Trophoblast cell (in vitro differentiated cells and primary cell): ENCODE measurements around the gene MRPL52.
A peak's percentile ranks its signal among the peaks of the same experiment; 100 is the strongest.

Source experiments
- DNase-seq, 2 donors: peaks; one replicate each; pipeline ENCODE4 v3.0.0-alpha.2; 2016
- H2AFZ ChIP-seq: 2 replicates; pipeline ENCODE4 v1.6.1; 2013; ENCODE audit warnings: low read length, moderate library complexity, mild to moderate bottlenecking; ENCODE audit not compliant: insufficient read depth, poor library complexity
- H2AK5ac ChIP-seq: 2 replicates; pipeline ENCODE4 v1.6.1; 2013; ENCODE audit warnings: mild to moderate bottlenecking, low read length
- H2BK120ac ChIP-seq: 2 replicates; pipeline ENCODE4 v1.6.1; 2013; ENCODE audit warnings: low read length, mild to moderate bottlenecking, moderate library complexity; ENCODE audit not compliant: insufficient read depth, poor library complexity
- H2BK12ac ChIP-seq: 2 replicates; pipeline ENCODE4 v1.6.1; 2013; ENCODE audit warnings: mild to moderate bottlenecking, low read length, moderate library complexity
- H2BK5ac ChIP-seq: 2 replicates; pipeline ENCODE4 v1.6.1; 2013; ENCODE audit warnings: low read length, low read depth, moderate library complexity, mild to moderate bottlenecking; ENCODE audit not compliant: poor library complexity
- H3K14ac ChIP-seq: 2 replicates; pipeline ENCODE4 v1.6.1; 2013; ENCODE audit warnings: mild to moderate bottlenecking, low read length
- H3K18ac ChIP-seq: 2 replicates; pipeline ENCODE4 v1.6.1; 2013; ENCODE audit warnings: mild to moderate bottlenecking, low read length
- H3K23ac ChIP-seq: 2 replicates; pipeline ENCODE4 v1.6.1; 2013; ENCODE audit warnings: low read length
- H3K27ac ChIP-seq: 2 replicates; pipeline ENCODE4 v1.5.1; 2013; ENCODE audit warnings: low read depth, mild to moderate bottlenecking, inconsistent platforms, low read length, moderate library complexity
- H3K27me3 ChIP-seq: 2 replicates; pipeline ENCODE4 v1.6.1; 2013; ENCODE audit warnings: inconsistent platforms, mild to moderate bottlenecking, low read length, moderate library complexity; ENCODE audit not compliant: insufficient read depth
- H3K36me3 ChIP-seq, 2 experiments: 1 replicate in 1 of 2; 2 replicates in 1 of 2; pipeline ENCODE4 v1.6.1; 2013; ENCODE audit warnings: low read length in 2 of 2, mild to moderate bottlenecking in 2 of 2, moderate library complexity in 1 of 2; ENCODE audit not compliant: insufficient read depth in 2 of 2, control insufficient read depth in 1 of 2
- H3K4ac ChIP-seq: 2 replicates; pipeline ENCODE4 v1.6.1; 2013; ENCODE audit warnings: low read depth, mild to moderate bottlenecking, low read length, moderate library complexity
- H3K4me1 ChIP-seq, 2 experiments: 1 replicate in 1 of 2; 2 replicates in 1 of 2; pipeline ENCODE4 v1.6.1; 2013; ENCODE audit warnings: low read length in 2 of 2, mild to moderate bottlenecking in 2 of 2, moderate library complexity in 1 of 2; ENCODE audit not compliant: insufficient read depth in 2 of 2, control insufficient read depth in 1 of 2
- H3K4me2 ChIP-seq: 2 replicates; pipeline ENCODE4 v1.6.1; 2013; ENCODE audit warnings: inconsistent platforms, mild to moderate bottlenecking, low read length, moderate library complexity
- H3K4me3 ChIP-seq: 2 replicates; pipeline ENCODE4 v1.5.1; 2013; ENCODE audit warnings: mild to moderate bottlenecking, low read depth, low read length, inconsistent platforms
- H3K79me1 ChIP-seq: one replicate; pipeline ENCODE4 v1.6.1; 2013; ENCODE audit warnings: low read length
- H3K79me2 ChIP-seq: 2 replicates; pipeline ENCODE4 v1.6.1; 2013; ENCODE audit warnings: low read length, mild to moderate bottlenecking; ENCODE audit not compliant: control insufficient read depth, insufficient read depth, poor library complexity
- H3K9ac ChIP-seq: 2 replicates; pipeline ENCODE4 v1.6.1; 2013; ENCODE audit warnings: mild to moderate bottlenecking, low read length
- H3K9me3 ChIP-seq: 2 replicates; pipeline ENCODE4 v1.6.1; 2013; ENCODE audit warnings: low read depth, mild to moderate bottlenecking, control low read depth, inconsistent platforms, low read length; ENCODE audit not compliant: insufficient read depth
- H4K12ac ChIP-seq: 2 replicates; pipeline ENCODE4 v1.6.1; 2013; ENCODE audit warnings: low read depth, mild to moderate bottlenecking, low read length, moderate library complexity
- H4K8ac ChIP-seq: 2 replicates; pipeline ENCODE4 v1.6.1; 2013; ENCODE audit warnings: low read depth, mild to moderate bottlenecking, low read length, moderate library complexity
- H4K91ac ChIP-seq: one replicate; pipeline ENCODE4 v1.6.1; 2013; ENCODE audit warnings: low read depth, mild to moderate bottlenecking, low read length, moderate library complexity
- WGBS: extraction: QIAGEN DNeasy Blood & Tissue Kit; methylation state at CpG from one replicate; pipeline ENCODE4 v1.1.7; 2013; ENCODE audit warnings: missing lambda C conversion rate; ENCODE audit not compliant: insufficient read length, insufficient coverage; ENCODE audit errors: extremely low coverage; 5-methylcytosine and 5-hydroxymethylcytosine counted together

The MRPL52 gene

DNA sequence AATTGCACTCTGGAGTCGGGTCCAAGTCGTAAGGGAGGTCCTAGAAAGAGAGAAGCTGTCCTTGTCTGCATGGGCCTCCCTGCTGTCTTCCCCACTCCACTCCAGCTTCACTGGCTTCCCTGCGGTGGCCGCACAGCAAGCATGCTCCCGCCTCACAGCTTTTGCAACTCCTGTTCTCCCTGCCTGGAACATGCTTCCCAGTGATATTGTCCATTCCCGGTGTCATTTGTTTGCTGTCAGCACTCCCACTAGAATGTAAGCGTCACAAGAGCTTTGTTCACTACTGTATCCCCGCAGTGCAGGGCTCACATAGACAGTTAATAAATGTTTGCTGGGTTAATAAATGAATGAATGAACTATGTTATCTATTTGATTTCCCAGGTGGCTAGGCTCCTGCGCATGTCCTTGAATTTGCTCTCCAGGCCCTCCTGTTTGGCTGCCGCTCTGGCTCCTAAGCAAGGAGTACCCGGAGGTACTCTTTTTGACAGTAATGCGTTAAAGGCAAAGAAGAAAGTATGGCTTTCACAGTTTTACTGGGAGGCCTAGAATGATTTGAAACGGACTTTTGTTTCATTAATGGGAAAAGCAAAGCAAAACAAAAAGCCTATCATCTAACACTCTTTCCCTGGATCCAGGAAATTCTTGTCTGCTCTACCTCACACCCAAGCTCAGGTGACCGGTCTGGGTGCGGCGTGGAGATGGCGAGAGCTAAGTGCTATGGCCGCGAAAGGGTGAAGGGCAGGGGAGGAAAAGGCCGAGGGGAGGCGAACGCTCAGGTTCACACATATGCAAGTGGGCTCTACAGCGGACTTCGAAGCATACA is 8.3 kb upstream of the MRPL52 start:
- Histone ChIP-seq H3K9me3 (no peaks in the 10 kb centered on the region), H2AK5ac (peak overlapping the region; percentile 50), H3K4me1 (peaks cover 33 to 39% of the 10 kb centered on the region in 2 experiments), H2BK12ac (peak overlapping the region; percentile 62), H3K4me3 (no peak overlapping the region), H2BK5ac (peak overlapping the region; percentile 99), H3K4ac (peak overlapping the region; percentile 46), H4K12ac (peak overlapping the region; percentile 36), H3K23ac (no peak overlapping the region), H3K14ac (peak overlapping the region; percentile 90), H2BK120ac (peak overlapping the region; percentile 100), H3K27ac (peak overlapping the region; percentile 98), H3K18ac (peak overlapping the region; percentile 78), H3K4me2 (peak overlapping the region; percentile 80), H3K27me3 (no peaks in the 10 kb centered on the region), H4K91ac (peak overlapping the region; percentile 100), H3K9ac (peak overlapping the region; percentile 45), H2AFZ (peak overlapping the region; percentile 7), H3K79me1 (peaks cover 45% of the 10 kb centered on the region), H3K36me3 (no peaks in the 10 kb centered on the region), H4K8ac (peak overlapping the region; percentile 83), H3K79me2 (peaks cover 11% of the 10 kb centered on the region)
- DNase-seq = peak in 1 of 2 donors; percentile 33
- WGBS = no CpG with 5 or more reads among the region's 24 CpGs

DNA sequence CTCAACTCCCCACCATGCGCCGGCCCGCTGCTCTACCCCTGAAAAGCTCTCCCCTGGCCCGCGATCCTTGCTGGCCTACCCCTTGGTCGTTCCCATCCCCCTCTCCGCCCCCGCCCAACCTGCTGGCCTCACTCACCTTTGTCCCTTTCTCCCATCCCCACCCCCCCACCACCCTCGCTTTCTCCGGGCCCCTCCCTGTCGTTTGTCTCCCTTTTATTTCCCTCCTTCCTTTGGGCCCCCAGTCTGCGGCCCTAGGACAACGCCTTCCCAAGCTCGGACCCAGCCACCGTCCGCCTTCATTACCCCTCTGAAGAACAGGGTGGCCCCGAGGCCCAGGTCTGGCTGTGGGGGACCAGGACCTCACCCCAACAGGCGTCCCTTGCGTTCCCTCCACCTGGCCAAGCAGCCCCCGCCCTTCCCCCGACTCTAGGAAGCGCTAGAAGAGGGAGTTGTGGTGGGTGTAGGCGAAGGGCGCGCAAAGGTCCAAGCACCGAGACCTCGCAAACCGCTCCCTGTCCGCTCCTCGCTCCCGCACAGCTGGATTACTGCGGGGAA is 7.6 kb upstream of the MRPL52 start:
- H2AFZ ChIP-seq = peak overlapping the region; percentile 68
- peak overlapping the region; percentile 95 for H4K12ac ChIP-seq
- H2BK12ac ChIP-seq = peak overlapping the region; percentile 83
- peak overlapping the region; percentile 99 for H3K18ac ChIP-seq
- peaks cover 33 to 39% of the 10 kb centered on the region in 2 experiments for H3K4me1 ChIP-seq
- no CpG with 5 or more reads among the region's 32 CpGs for WGBS
- no peaks in the 10 kb centered on the region for H3K27me3 ChIP-seq
- peak overlapping the region; percentile 65 for H3K4me3 ChIP-seq
- H3K27ac ChIP-seq = peak overlapping the region; percentile 98
- H3K4me2 ChIP-seq = peak overlapping the region; percentile 80
- H4K91ac ChIP-seq = peak overlapping the region; percentile 100
- H3K79me2 ChIP-seq = peaks cover 11% of the 10 kb centered on the region
- peak overlapping the region; percentile 83 for H4K8ac ChIP-seq
- peak overlapping the region; percentile 100 for H2BK120ac ChIP-seq
- no peaks in the 10 kb centered on the region for H3K36me3 ChIP-seq
- H3K4ac ChIP-seq = peak overlapping the region; percentile 99
- H3K9ac ChIP-seq = peak overlapping the region; percentile 82
- peaks cover 46% of the 10 kb centered on the region for H3K79me1 ChIP-seq
- H2BK5ac ChIP-seq = peak overlapping the region; percentile 99
- H3K14ac ChIP-seq = peak overlapping the region; percentile 100
- peak overlapping the region; percentile 24 for H3K23ac ChIP-seq
- H2AK5ac ChIP-seq = peak overlapping the region; percentile 97
- DNase-seq = no peak
- no peaks in the 10 kb centered on the region for H3K9me3 ChIP-seq

DNA sequence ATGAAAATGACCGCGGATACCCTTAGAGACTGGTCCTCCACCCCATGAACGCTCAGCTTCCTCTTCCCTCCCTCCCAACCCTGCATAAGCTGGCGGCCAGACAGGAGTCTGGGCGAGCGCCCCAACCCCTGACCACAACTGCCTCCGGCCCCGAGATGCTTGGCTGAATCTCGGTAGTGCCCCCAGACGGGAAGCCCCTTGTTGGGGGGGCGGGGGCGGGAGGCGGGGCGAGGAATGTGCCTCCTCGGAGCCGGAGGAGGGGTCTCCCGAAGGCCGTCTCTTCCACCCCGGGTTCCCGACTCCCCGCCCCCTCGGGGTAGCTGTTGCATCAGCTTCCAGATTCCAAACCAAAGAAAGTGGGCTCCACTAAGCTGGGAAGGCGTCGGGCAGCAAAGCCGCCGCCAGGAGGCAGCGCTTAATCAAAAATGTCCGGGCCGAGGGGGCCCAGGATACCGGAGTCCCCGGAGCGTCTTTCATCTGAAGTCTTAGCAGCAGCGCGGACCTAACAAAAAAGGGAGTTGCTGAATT is 7.1 kb upstream of the MRPL52 start:
- H3K27ac ChIP-seq = peak overlapping the region; percentile 98
- peak overlapping the region; percentile 100 for H3K14ac ChIP-seq

DNA sequence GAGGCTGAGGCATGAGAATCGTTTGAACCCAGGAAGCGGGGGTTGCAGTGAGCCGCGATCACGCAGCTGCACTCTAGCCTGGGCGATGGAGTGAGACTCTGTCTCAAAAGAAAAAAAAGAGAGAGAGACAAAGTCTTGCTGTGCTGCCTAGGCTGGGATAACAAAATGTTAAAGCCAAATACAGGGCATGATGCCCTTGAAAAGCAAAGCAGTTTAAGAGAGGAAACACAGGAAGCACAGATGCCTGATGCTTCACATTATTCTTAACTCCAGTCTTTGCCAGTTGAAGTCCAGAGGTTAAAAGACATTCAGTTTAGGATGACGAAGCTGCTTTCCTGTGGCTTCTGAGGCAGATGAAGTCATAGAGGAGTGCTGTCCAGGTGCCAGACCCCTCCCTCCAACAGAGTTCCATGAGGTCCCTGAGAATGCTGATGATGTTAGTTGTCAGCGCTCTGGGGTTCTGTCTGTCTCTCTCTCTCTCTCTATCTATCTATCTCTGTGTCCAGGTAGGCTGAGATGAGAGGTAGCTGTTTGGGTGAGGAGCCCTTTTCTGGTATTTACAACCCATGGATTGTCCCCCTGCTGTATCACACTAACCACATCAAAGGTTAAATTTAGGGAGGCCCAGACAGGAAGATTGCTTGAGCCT is 4.9 kb upstream of the MRPL52 start:
- H2BK5ac ChIP-seq = peak overlapping the region; percentile 64
- peaks cover 18 to 22% of the 10 kb centered on the region in 2 experiments for H3K4me1 ChIP-seq
- H3K14ac ChIP-seq = no peak overlapping the region
- H3K23ac ChIP-seq = no peak overlapping the region
- peaks cover 12% of the 10 kb centered on the region for H3K79me2 ChIP-seq
- WGBS = no CpG with 5 or more reads among the region's 8 CpGs
- DNase-seq = no peak
- H2BK12ac ChIP-seq = peak overlapping the region; percentile 11
- H2AFZ ChIP-seq = no peak overlapping the region
- H4K12ac ChIP-seq = no peak overlapping the region
- no peaks in the 10 kb centered on the region for H3K9me3 ChIP-seq
- no peak overlapping the region for H3K18ac ChIP-seq
- H2AK5ac ChIP-seq = no peak overlapping the region
- H4K8ac ChIP-seq = peak overlapping the region; percentile 36
- H3K79me1 ChIP-seq = peaks cover 34% of the 10 kb centered on the region
- peak overlapping the region; percentile 59 for H4K91ac ChIP-seq
- no peak overlapping the region for H3K4me3 ChIP-seq
- H3K36me3 ChIP-seq = no peaks in the 10 kb centered on the region
- no peak overlapping the region for H3K9ac ChIP-seq
- peak overlapping the region; percentile 77 for H3K27ac ChIP-seq
- peak overlapping the region; percentile 17 for H3K4me2 ChIP-seq
- H3K4ac ChIP-seq = peak overlapping the region; percentile 6
- H2BK120ac ChIP-seq = peak overlapping the region; percentile 80
- no peaks in the 10 kb centered on the region for H3K27me3 ChIP-seq

More for the DNA sequence above, 7.1 kb upstream of the MRPL52 start:
- Histone ChIP-seq H3K9ac (peak overlapping the region; percentile 82), H4K12ac (peak overlapping the region; percentile 95), H3K9me3 (no peaks in the 10 kb centered on the region), H3K27me3 (no peaks in the 10 kb centered on the region), H2AFZ (peak overlapping the region; percentile 68), H4K8ac (peak overlapping the region; percentile 83), H3K18ac (peak overlapping the region; percentile 99), H4K91ac (peak overlapping the region; percentile 100), H2BK120ac (peak overlapping the region; percentile 100), H3K4me1 (peaks cover 33 to 39% of the 10 kb centered on the region in 2 experiments), H2AK5ac (peak overlapping the region; percentile 97), H3K4ac (peak overlapping the region; percentile 99), H3K4me2 (peak overlapping the region; percentile 80), H3K23ac (peak overlapping the region; percentile 24), H3K79me1 (peaks cover 45% of the 10 kb centered on the region), H2BK5ac (peak overlapping the region; percentile 99), H3K36me3 (no peaks in the 10 kb centered on the region), H3K79me2 (peaks cover 11% of the 10 kb centered on the region), H3K4me3 (peak overlapping the region; percentile 65), H2BK12ac (peak overlapping the region; percentile 83)
- DNase-seq = peak; percentile 68 to 70
- WGBS = no CpG with 5 or more reads among the region's 34 CpGs
